HG03097 (cell line): ENCODE measurements around the gene CSNK1D.

Experiments used
- ATAC-seq: cut with Tn5 transposase; IDR thresholded peaks from one replicate; pipeline ENCODE4 v1.9.1; 2021; ENCODE audit not compliant: unreplicated experiment, low FRiP score

CSNK1D gene

GRCh38 chr17:82296511-82297279 is 23.2 kb upstream of the CSNK1D start:
- no peak for ATAC-seq

GRCh38 chr17:82295472-82295814 is 21.9 kb upstream of the CSNK1D start:
- no peak for ATAC-seq

- ATAC-seq = no peak
Measured at GRCh38 chr17:82294064-82294773, 20.7 kb upstream of the CSNK1D start.

- peak; percentile 91 for ATAC-seq
Measured at GRCh38 chr17:82292251-82293154, 19.0 kb upstream of the CSNK1D start.

- ATAC-seq = no peak
Measured at GRCh38 chr17:82291582-82292250, 18.2 kb upstream of the CSNK1D start.

GRCh38 chr17:82287868-82288801 is 14.6 kb upstream of the CSNK1D start:
- no peak for ATAC-seq

- ATAC-seq = no peak
Measured at GRCh38 chr17:82287013-82287867, 13.7 kb upstream of the CSNK1D start.

GRCh38 chr17:82285141-82285540 is 11.6 kb upstream of the CSNK1D start:
- ATAC-seq = no peak

- ATAC-seq = no peak
Measured at GRCh38 chr17:82283208-82283749, 9.8 kb upstream of the CSNK1D start.

- no peak for ATAC-seq
Measured at GRCh38 chr17:82282239-82283207, 9.0 kb upstream of the CSNK1D start.

- no peak for ATAC-seq
Measured at GRCh38 chr17:82281502-82282238, 8.2 kb upstream of the CSNK1D start.

- ATAC-seq = no peak
Measured at GRCh38 chr17:82281076-82281475, 7.6 kb upstream of the CSNK1D start.

- ATAC-seq = no peak
Measured at GRCh38 chr17:82280537-82280936, 7.0 kb upstream of the CSNK1D start.

- ATAC-seq = no peak
Measured at GRCh38 chr17:82278786-82279391, 5.4 kb upstream of the CSNK1D start.

- ATAC-seq = no peak
Measured at GRCh38 chr17:82278308-82278707, 4.8 kb upstream of the CSNK1D start.

GRCh38 chr17:82277851-82278250 is 4.4 kb upstream of the CSNK1D start:
- ATAC-seq = no peak
